Measurements from ENCODE around the gene BCDIN3D.
"Not testable (repeated sequence)": the region's sequence is repeated elsewhere in the genome, so short reads cannot be mapped to it uniquely, and the experiment has no call there.

Gene BCDIN3D

GRCh38 chr12:49855890-49856289 lies 13.0 kb upstream of the BCDIN3D start:
- not testable (repeated sequence) for DNase-seq (ENCODE audit: low spot score)

- DNase-seq (ENCODE audit: low spot score): no peak
Observed at GRCh38 chr12:49854976-49855375, 12.1 kb upstream of the BCDIN3D start.

GRCh38 chr12:49853671-49854070 lies 10.8 kb upstream of the BCDIN3D start:
- DNase-seq (ENCODE audit: low spot score): no peak

GRCh38 chr12:49847161-49847560 lies 4.3 kb upstream of the BCDIN3D start:
- DNase-seq (ENCODE audit: low spot score): no peak

GRCh38 chr12:49846032-49846431 lies 3.1 kb upstream of the BCDIN3D start:
- no peak for DNase-seq (ENCODE audit: low spot score)

- no peak for DNase-seq (ENCODE audit: low spot score)
Observed at GRCh38 chr12:49843876-49844437, 1.1 kb upstream of the BCDIN3D start.

GRCh38 chr12:49843411-49843810 lies 505 bp upstream of the BCDIN3D start:
- DNase-seq (ENCODE audit: low spot score): no peak

GRCh38 chr12:49838973-49839633 lies 3.8 kb downstream of the BCDIN3D start:
- DNase-seq (ENCODE audit: low spot score): peak; percentile 65

GRCh38 chr12:49832836-49833421 lies 10.0 kb downstream of the BCDIN3D start:
- DNase-seq (ENCODE audit: low spot score): peak; percentile 82

GRCh38 chr12:49831717-49832116 lies 11.2 kb downstream of the BCDIN3D start:
- no peak for DNase-seq (ENCODE audit: low spot score)

- peak; percentile 96 for DNase-seq (ENCODE audit: low spot score)
Observed at GRCh38 chr12:49828133-49829091, 14.5 kb downstream of the BCDIN3D start, which contains the start of gene NCKAP5L. NCKAP5L (minus strand) TSS chr12:49828413; CDS start chr12:49804044, 24,369 bp downstream.

GRCh38 chr12:49827401-49828099 lies 15.4 kb downstream of the BCDIN3D start:
- DNase-seq (ENCODE audit: low spot score): peak; percentile 66

- no peak for DNase-seq (ENCODE audit: low spot score)
Observed at GRCh38 chr12:49827051-49827400, 15.9 kb downstream of the BCDIN3D start.

GRCh38 chr12:49825971-49826421 lies 16.9 kb downstream of the BCDIN3D start:
- DNase-seq (ENCODE audit: low spot score): no peak

GRCh38 chr12:49825360-49825970 lies 17.4 kb downstream of the BCDIN3D start:
- DNase-seq (ENCODE audit: low spot score): no peak

GRCh38 chr12:49824895-49825294 lies 18.0 kb downstream of the BCDIN3D start:
- DNase-seq (ENCODE audit: low spot score): no peak

GRCh38 chr12:49824416-49824815 lies 18.5 kb downstream of the BCDIN3D start:
- no peak for DNase-seq (ENCODE audit: low spot score)

GRCh38 chr12:49823951-49824350 lies 19.0 kb downstream of the BCDIN3D start:
- DNase-seq (ENCODE audit: low spot score): no peak

- DNase-seq (ENCODE audit: low spot score): no peak
Observed at GRCh38 chr12:49823350-49823749, 19.6 kb downstream of the BCDIN3D start.

GRCh38 chr12:49821373-49822287 lies 21.3 kb downstream of the BCDIN3D start:
- no peak for DNase-seq (ENCODE audit: low spot score)
